ENCODE data around the gene FDX2. TPM values are rescaled to one million over a fixed set of nuclear protein-coding genes. Genes with fewer than 3 reads are reported as not detected.
A peak's percentile ranks its signal among the peaks of the same experiment; 100 is the strongest.

The FDX2 gene
- total RNA-seq, 1 donor from 2014 or later = 7.4 TPM

- TF ChIP-seq EZH2phosphoT487 (IDR thresholded peaks at IDR 0.05) (no peak), EZH2 (IDR thresholded peaks at IDR 0.05) (no peak)
- TF ChIP-seq, protein P1, sequence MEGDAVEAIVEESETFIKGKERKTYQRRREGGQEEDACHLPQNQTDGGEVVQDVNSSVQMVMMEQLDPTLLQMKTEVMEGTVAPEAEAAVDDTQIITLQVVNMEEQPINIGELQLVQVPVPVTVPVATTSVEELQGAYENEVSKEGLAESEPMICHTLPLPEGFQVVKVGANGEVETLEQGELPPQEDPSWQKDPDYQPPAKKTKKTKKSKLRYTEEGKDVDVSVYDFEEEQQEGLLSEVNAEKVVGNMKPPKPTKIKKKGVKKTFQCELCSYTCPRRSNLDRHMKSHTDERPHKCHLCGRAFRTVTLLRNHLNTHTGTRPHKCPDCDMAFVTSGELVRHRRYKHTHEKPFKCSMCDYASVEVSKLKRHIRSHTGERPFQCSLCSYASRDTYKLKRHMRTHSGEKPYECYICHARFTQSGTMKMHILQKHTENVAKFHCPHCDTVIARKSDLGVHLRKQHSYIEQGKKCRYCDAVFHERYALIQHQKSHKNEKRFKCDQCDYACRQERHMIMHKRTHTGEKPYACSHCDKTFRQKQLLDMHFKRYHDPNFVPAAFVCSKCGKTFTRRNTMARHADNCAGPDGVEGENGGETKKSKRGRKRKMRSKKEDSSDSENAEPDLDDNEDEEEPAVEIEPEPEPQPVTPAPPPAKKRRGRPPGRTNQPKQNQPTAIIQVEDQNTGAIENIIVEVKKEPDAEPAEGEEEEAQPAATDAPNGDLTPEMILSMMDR (IDR thresholded peaks at IDR 0.05) = no peak
- H3K27ac Mint-ChIP-seq = no peak overlapping the region
- Histone ChIP-seq H3K4me1 (no peaks in the 10 kb centered on the region), H2AFZ (replicated peaks) (no peak overlapping the region), H3K27me3 (no peaks in the 10 kb centered on the region), H3K79me2 (ENCODE audit: low read depth) (no peaks in the 10 kb centered on the region), H3K36me3 (no peaks in the 10 kb centered on the region), H3K4me2 (no peak overlapping the region), H3K27ac (no peak overlapping the region), H4K20me1 (ENCODE audit: low read depth) (no peaks in the 10 kb centered on the region), H3F3A (ENCODE audit: low read depth) (no peaks in the 10 kb centered on the region), H3K9me3 (ENCODE audit: low read depth) (no peaks in the 10 kb centered on the region), H3K4me3 (no peak overlapping the region), H3K9ac (no peak overlapping the region)
- H3K27me3 Mint-ChIP-seq (ENCODE audit: insufficient read depth, low read depth) = peaks cover 2% of the 10 kb centered on the region
- no peaks in the 10 kb centered on the region for H3K9me3 Mint-ChIP-seq
- no peaks in the 10 kb centered on the region for H3K4me1 Mint-ChIP-seq
- DNase-seq (ENCODE audit: low spot score) = no peak
- no peak overlapping the region for H3K4me3 Mint-ChIP-seq
- H3K36me3 Mint-ChIP-seq = no peaks in the 10 kb centered on the region
These were observed 30.7 kb upstream of the FDX2 start for GRCh38 chr19:10346509-10346908.

GRCh38 chr19:10344780-10345179 is 29.0 kb upstream of the FDX2 start:
- H3F3A ChIP-seq (ENCODE audit: low read depth) = no peaks in the 10 kb centered on the region
- no peak for DNase-seq (ENCODE audit: low spot score)
- no peak overlapping the region for H3K4me2 ChIP-seq
- no peak overlapping the region for H2AFZ ChIP-seq (replicated peaks)
- Mint-ChIP-seq H3K9me3 (no peaks in the 10 kb centered on the region), H3K36me3 (no peaks in the 10 kb centered on the region), H3K27ac (no peak overlapping the region), H3K4me3 (no peak overlapping the region), H3K4me1 (no peaks in the 10 kb centered on the region), H3K27me3 (ENCODE audit: insufficient read depth, low read depth) (peaks cover 3% of the 10 kb centered on the region)
- no peak overlapping the region for H3K4me3 ChIP-seq
- H3K9me3 ChIP-seq (ENCODE audit: low read depth) = no peaks in the 10 kb centered on the region
- H3K4me1 ChIP-seq = no peaks in the 10 kb centered on the region
- no peak for TF ChIP-seq EZH2 (IDR thresholded peaks at IDR 0.05)
- TF ChIP-seq EZH2phosphoT487 (IDR thresholded peaks at IDR 0.05) = no peak
- TF ChIP-seq, protein P1 (IDR thresholded peaks at IDR 0.05) = no peak
- H4K20me1 ChIP-seq (ENCODE audit: low read depth) = no peaks in the 10 kb centered on the region
- H3K9ac ChIP-seq = no peak overlapping the region
- no peak overlapping the region for H3K27ac ChIP-seq
- H3K79me2 ChIP-seq (ENCODE audit: low read depth) = no peaks in the 10 kb centered on the region
- H3K36me3 ChIP-seq = no peaks in the 10 kb centered on the region
- H3K27me3 ChIP-seq = no peaks in the 10 kb centered on the region

- Histone ChIP-seq H3K4me2 (no peak overlapping the region), H2AFZ (replicated peaks) (no peak overlapping the region), H3K4me1 (no peaks in the 10 kb centered on the region), H3K79me2 (ENCODE audit: low read depth) (no peaks in the 10 kb centered on the region), H3K36me3 (no peaks in the 10 kb centered on the region), H3F3A (ENCODE audit: low read depth) (no peaks in the 10 kb centered on the region), H3K4me3 (no peak overlapping the region), H3K27ac (no peak overlapping the region), H3K9me3 (ENCODE audit: low read depth) (no peaks in the 10 kb centered on the region), H4K20me1 (ENCODE audit: low read depth) (no peaks in the 10 kb centered on the region), H3K27me3 (no peaks in the 10 kb centered on the region), H3K9ac (no peak overlapping the region)
- H3K4me3 Mint-ChIP-seq = peak overlapping the region; percentile 8
- H3K36me3 Mint-ChIP-seq = no peaks in the 10 kb centered on the region
- DNase-seq (ENCODE audit: low spot score) = no peak
- no peak overlapping the region for H3K27ac Mint-ChIP-seq
- H3K4me1 Mint-ChIP-seq = no peaks in the 10 kb centered on the region
- H3K27me3 Mint-ChIP-seq (ENCODE audit: insufficient read depth, low read depth) = peaks cover 6% of the 10 kb centered on the region
- no peaks in the 10 kb centered on the region for H3K9me3 Mint-ChIP-seq
- TF ChIP-seq EZH2 (IDR thresholded peaks at IDR 0.05) (no peak), EZH2phosphoT487 (IDR thresholded peaks at IDR 0.05) (no peak)
- TF ChIP-seq, protein P1 (IDR thresholded peaks at IDR 0.05) = no peak
These were observed 27.7 kb upstream of the FDX2 start for GRCh38 chr19:10343495-10343894.
